DND-41 (cell line): ENCODE measurements around the gene SERPINA5.
"Not testable (repeated sequence)": the region's sequence is repeated elsewhere in the genome, so short reads cannot be mapped to it uniquely, and the experiment has no call there.

Source experiments
- ATAC-seq: fragments of 200-7000 bp; cut with Tn5 transposase; 3 replicates; pipeline ENCODE4 v1.9.1; 2021; ENCODE audit warnings: low read depth; ENCODE audit not compliant: insufficient read depth
- DNase-seq: peaks from one replicate; pipeline ENCODE4 v3.0.0-alpha.2; 2020
- H2AFZ ChIP-seq: 2 replicates; pipeline ENCODE4 v1.6.0; 2012; ENCODE audit warnings: low read depth, low read length
- H3K27ac ChIP-seq: 2 replicates; pipeline ENCODE4 v1.5.1; 2012; ENCODE audit warnings: low read length, inconsistent platforms
- H3K27me3 ChIP-seq: fragments of 200-600 bp; sonication (generic); 2 replicates; pipeline ENCODE4 v1.6.0; 2012; ENCODE audit warnings: low read length, mild to moderate bottlenecking, inconsistent platforms; ENCODE audit not compliant: insufficient read depth, poor library complexity
- H3K36me3 ChIP-seq: 2 replicates; pipeline ENCODE4 v1.5.1; 2012; ENCODE audit warnings: low read length, inconsistent platforms; ENCODE audit not compliant: insufficient read depth
- H3K4me1 ChIP-seq: 2 replicates; pipeline ENCODE4 v1.5.1; 2012; ENCODE audit warnings: mild to moderate bottlenecking, low read length; ENCODE audit not compliant: insufficient read depth
- H3K4me2 ChIP-seq: 2 replicates; pipeline ENCODE4 v1.6.0; 2012; ENCODE audit warnings: mild to moderate bottlenecking, moderate library complexity, low read length, inconsistent platforms; ENCODE audit not compliant: insufficient read depth
- H3K4me3 ChIP-seq, 2 experiments: fragments of 200-600 bp in 1 of 2; shearing (Covaris generic) in 1 of 2; 2 replicates each; pipeline ENCODE4 v1.5.1; 2012 to 2016; ENCODE audit warnings: inconsistent platforms in 2 of 2, low read length in 2 of 2, mild to moderate bottlenecking in 2 of 2, low read depth in 1 of 2, moderate library complexity in 1 of 2
- H3K79me2 ChIP-seq: 2 replicates; pipeline ENCODE4 v1.6.0; 2012; ENCODE audit warnings: low read length, inconsistent platforms; ENCODE audit not compliant: insufficient read depth
- H3K9ac ChIP-seq: 2 replicates; pipeline ENCODE4 v1.6.0; 2012; ENCODE audit warnings: low read depth, mild to moderate bottlenecking, inconsistent platforms, low read length, moderate library complexity
- H3K9me3 ChIP-seq: 2 replicates; pipeline ENCODE4 v1.5.1; 2012; ENCODE audit warnings: low read length, moderate library complexity, mild to moderate bottlenecking, inconsistent platforms; ENCODE audit not compliant: insufficient read depth, severe bottlenecking
- H4K20me1 ChIP-seq: 2 replicates; pipeline ENCODE4 v1.6.0; 2012; ENCODE audit warnings: low read length; ENCODE audit not compliant: insufficient read depth
- CTCF ChIP-seq: IDR thresholded peaks from 2 replicates; pipeline ENCODE4 v1.5.1; 2012; ENCODE audit warnings: borderline replicate concordance, low read length, moderate library complexity, mild to moderate bottlenecking; ENCODE audit not compliant: poor library complexity, severe bottlenecking; ENCODE audit errors: extremely low read depth
- EZH2 ChIP-seq: IDR thresholded peaks from 3 replicates; pipeline ENCODE4 v1.6.1; 2012; ENCODE audit warnings: borderline replicate concordance, low read depth, mild to moderate bottlenecking, moderate library complexity, low read length, inconsistent platforms; ENCODE audit not compliant: severe bottlenecking

Gene SERPINA5

GRCh38 chr14:94573475-94574277, 7.5 kb upstream of the SERPINA5 start:
- H3K27ac ChIP-seq, result no peak overlapping the region
- H3K27me3 ChIP-seq, result no peaks in the 10 kb centered on the region
- DNase-seq (no peak), ATAC-seq (no peak)
- H3K9me3 ChIP-seq, result no peaks in the 10 kb centered on the region
- no peak overlapping the region for H2AFZ ChIP-seq
- H3K4me3 ChIP-seq, result no peak overlapping the region
- TF ChIP-seq CTCF (no peak), EZH2 (no peak)
- H4K20me1 ChIP-seq, result no peaks in the 10 kb centered on the region
- H3K79me2 ChIP-seq, result no peaks in the 10 kb centered on the region
- no peaks in the 10 kb centered on the region for H3K4me1 ChIP-seq
- no peak overlapping the region for H3K9ac ChIP-seq
- no peaks in the 10 kb centered on the region for H3K36me3 ChIP-seq
- H3K4me2 ChIP-seq, result no peak overlapping the region

- H3K4me1 ChIP-seq, result no peaks in the 10 kb centered on the region
Observed at GRCh38 chr14:94574336-94574735, 6.9 kb upstream of the SERPINA5 start.

GRCh38 chr14:94575730-94576585, 5.3 kb upstream of the SERPINA5 start:
- Histone ChIP-seq H3K79me2 (no peaks in the 10 kb centered on the region), H3K4me1 (no peaks in the 10 kb centered on the region), H3K36me3 (no peaks in the 10 kb centered on the region), H3K27me3 (no peaks in the 10 kb centered on the region), H4K20me1 (no peaks in the 10 kb centered on the region), H3K4me2 (no peak overlapping the region), H3K9ac (no peak overlapping the region), H3K4me3 (no peak overlapping the region), H3K27ac (no peak overlapping the region), H2AFZ (no peak overlapping the region), H3K9me3 (no peaks in the 10 kb centered on the region)
- no peak for TF ChIP-seq EZH2
- no peak for TF ChIP-seq CTCF
- ATAC-seq (no peak), DNase-seq (no peak)

More at GRCh38 chr14:94574336-94574735, 6.9 kb upstream of the SERPINA5 start:
- TF ChIP-seq EZH2, result no peak
- TF ChIP-seq CTCF, result no peak
- Histone ChIP-seq H3K79me2 (no peaks in the 10 kb centered on the region), H3K27ac (no peak overlapping the region), H3K4me2 (no peak overlapping the region), H3K4me3 (no peak overlapping the region), H3K27me3 (no peaks in the 10 kb centered on the region), H3K36me3 (no peaks in the 10 kb centered on the region), H3K9me3 (no peaks in the 10 kb centered on the region), H2AFZ (no peak overlapping the region), H4K20me1 (no peaks in the 10 kb centered on the region), H3K9ac (no peak overlapping the region)
- DNase-seq (no peak), ATAC-seq (no peak)

GRCh38 chr14:94577472-94577871, 3.8 kb upstream of the SERPINA5 start:
- H3K79me2 ChIP-seq, H3K4me1 ChIP-seq, H3K27ac ChIP-seq, H3K27me3 ChIP-seq, DNase-seq, ATAC-seq, H3K9ac ChIP-seq, H3K4me3 ChIP-seq, H4K20me1 ChIP-seq, H3K36me3 ChIP-seq, H2AFZ ChIP-seq, H3K9me3 ChIP-seq, H3K4me2 ChIP-seq: not testable (repeated sequence)
